ENCODE data around the gene MROH8.

The MROH8 gene

GRCh38 chr20:37119356-37120036 is 59.9 kb downstream of the MROH8 start:
- no peak for ATAC-seq
- TF ChIP-seq GLIS3 (CRISPR knock-in tag; IDR thresholded peaks at IDR 0.05), result no peak
- no peak for TF ChIP-seq TOX (CRISPR knock-in tag; IDR thresholded peaks at IDR 0.05; ENCODE audit: borderline replicate concordance)

- no peak for TF ChIP-seq POU6F1 (CRISPR knock-in tag; IDR thresholded peaks at IDR 0.05; ENCODE audit: borderline replicate concordance, low read depth)
- no peak for TF ChIP-seq ISL1 (CRISPR knock-in tag; IDR thresholded peaks at IDR 0.05)
- no peak for TF ChIP-seq PATZ1 (CRISPR knock-in tag; IDR thresholded peaks at IDR 0.05; ENCODE audit: borderline replicate concordance)
- TF ChIP-seq ZFP30 (CRISPR knock-in tag; IDR thresholded peaks at IDR 0.05), result no peak
- no peak for TF ChIP-seq CREB5 (CRISPR knock-in tag; IDR thresholded peaks at IDR 0.05; ENCODE audit: low read depth)
- no peak for TF ChIP-seq OSR1 (CRISPR knock-in tag; IDR thresholded peaks at IDR 0.05)
- no peak for TF ChIP-seq ZFP3 (CRISPR knock-in tag; IDR thresholded peaks at IDR 0.05)
- no peak for TF ChIP-seq ZNF565 (CRISPR knock-in tag; conservative IDR thresholded peaks at IDR 0.05; ENCODE audit: low read depth)
- TF ChIP-seq ZC3H10 (CRISPR knock-in tag; IDR thresholded peaks at IDR 0.05), result no peak
- TF ChIP-seq CSDC2 (CRISPR knock-in tag; IDR thresholded peaks at IDR 0.05), result no peak
- no peak for TF ChIP-seq SNAI2 (CRISPR knock-in tag; IDR thresholded peaks at IDR 0.05)
- no peak for TF ChIP-seq ESRRG (CRISPR knock-in tag; IDR thresholded peaks at IDR 0.05)
- no peak for TF ChIP-seq ARNTL (CRISPR knock-in tag; IDR thresholded peaks at IDR 0.05; ENCODE audit: borderline replicate concordance, low read depth)
- TF ChIP-seq ZNF70 (CRISPR knock-in tag; IDR thresholded peaks at IDR 0.05), result no peak
- no peak for TF ChIP-seq TSHZ2 (CRISPR knock-in tag; IDR thresholded peaks at IDR 0.05)
- TF ChIP-seq BACH2 (CRISPR knock-in tag; IDR thresholded peaks at IDR 0.05; ENCODE audit: borderline replicate concordance), result no peak
- TF ChIP-seq PPARA (CRISPR knock-in tag; IDR thresholded peaks at IDR 0.05; ENCODE audit: borderline replicate concordance), result no peak
Observed at GRCh38 chr20:37114012-37114411, 65.3 kb downstream of the MROH8 start.

GRCh38 chr20:37111926-37112455 is 67.4 kb downstream of the MROH8 start:
- ATAC-seq, result no peak
- TF ChIP-seq GLIS3 (CRISPR knock-in tag; IDR thresholded peaks at IDR 0.05) (no peak), SNAI2 (CRISPR knock-in tag; IDR thresholded peaks at IDR 0.05) (no peak), CREB5 (CRISPR knock-in tag; IDR thresholded peaks at IDR 0.05; ENCODE audit: low read depth) (no peak), OSR1 (CRISPR knock-in tag; IDR thresholded peaks at IDR 0.05) (no peak), TOX (CRISPR knock-in tag; IDR thresholded peaks at IDR 0.05; ENCODE audit: borderline replicate concordance) (no peak), ARNTL (CRISPR knock-in tag; IDR thresholded peaks at IDR 0.05; ENCODE audit: borderline replicate concordance, low read depth) (no peak), PPARA (CRISPR knock-in tag; IDR thresholded peaks at IDR 0.05; ENCODE audit: borderline replicate concordance) (no peak), ZNF8 (CRISPR knock-in tag; IDR thresholded peaks at IDR 0.05) (no peak), CSDC2 (CRISPR knock-in tag; IDR thresholded peaks at IDR 0.05) (no peak), CSRNP3 (CRISPR knock-in tag; IDR thresholded peaks at IDR 0.05) (no peak), BACH2 (CRISPR knock-in tag; IDR thresholded peaks at IDR 0.05; ENCODE audit: borderline replicate concordance) (no peak), PATZ1 (CRISPR knock-in tag; IDR thresholded peaks at IDR 0.05; ENCODE audit: borderline replicate concordance) (no peak), ZFP3 (CRISPR knock-in tag; IDR thresholded peaks at IDR 0.05) (no peak), TCF4 (CRISPR knock-in tag; IDR thresholded peaks at IDR 0.05; ENCODE audit: borderline replicate concordance) (no peak), ZFP30 (CRISPR knock-in tag; IDR thresholded peaks at IDR 0.05) (no peak), POU6F1 (CRISPR knock-in tag; IDR thresholded peaks at IDR 0.05; ENCODE audit: borderline replicate concordance, low read depth) (no peak)

More at GRCh38 chr20:37114012-37114411, 65.3 kb downstream of the MROH8 start:
- no peak for ATAC-seq

All from SK-N-SH treated with all-trans-retinoic acid at 6 μM for 48 hours (cell line).